Fibroblast of upper back skin (primary cell): ENCODE results near the gene RAMP3.
"Not testable (repeated sequence)": the region's sequence is repeated elsewhere in the genome, so short reads cannot be mapped to it uniquely, and the experiment has no call there.

Source experiments
- DNase-seq: peaks from one replicate; pipeline ENCODE4 v3.0.0-alpha.2; 2013

Gene RAMP3

DNA sequence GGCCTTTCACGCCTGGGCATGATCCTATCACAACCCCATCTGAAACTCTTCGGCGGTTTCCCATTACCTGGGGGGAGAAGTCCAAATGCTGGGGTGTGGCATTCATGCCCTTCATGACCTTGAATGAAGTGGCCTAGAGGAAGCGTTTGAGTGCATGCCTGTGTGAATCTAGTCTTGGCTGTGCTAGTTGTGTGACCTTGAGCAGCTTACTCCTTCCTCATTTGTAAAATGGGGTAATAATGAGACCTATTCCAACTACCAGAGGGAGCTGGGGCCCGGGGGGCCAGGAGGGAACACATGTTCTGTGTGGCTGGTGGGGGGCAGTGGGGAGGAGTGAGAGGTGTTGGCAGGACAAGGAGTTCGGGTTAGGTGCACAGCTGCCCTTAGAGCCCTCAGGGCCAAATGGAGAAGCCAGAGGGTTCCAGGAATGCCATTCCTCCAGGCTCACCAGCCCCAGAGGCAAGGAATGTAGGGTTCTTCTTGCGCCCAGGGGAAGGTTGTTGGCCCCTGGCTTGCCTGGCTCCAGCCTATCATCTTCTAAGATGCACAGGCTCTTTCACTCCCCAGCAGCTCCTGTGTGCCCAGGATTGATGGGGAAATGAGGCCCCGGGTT lies 24.8 kb upstream of the RAMP3 start:
- DNase-seq, result no peak

DNA sequence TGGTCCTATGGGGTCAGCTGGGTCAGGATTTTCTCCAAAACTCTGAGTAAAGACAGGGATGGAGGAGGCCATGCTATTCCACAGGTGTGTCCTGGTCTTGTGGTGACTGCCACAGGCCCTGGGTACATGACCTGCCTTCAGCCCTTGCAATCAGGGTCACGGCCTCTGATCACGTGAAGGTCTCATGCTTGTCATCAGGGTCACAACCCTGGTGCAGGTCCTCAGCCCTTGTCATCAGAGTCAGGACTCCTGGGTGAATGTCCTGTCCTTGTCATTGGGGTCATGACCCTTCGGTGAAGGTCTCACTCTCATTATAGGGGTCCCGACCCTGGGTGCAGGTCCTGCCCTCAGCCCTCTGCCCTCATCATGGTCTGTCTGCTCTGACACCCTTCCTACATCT lies 24.2 kb upstream of the RAMP3 start:
- DNase-seq, result no peak

DNA sequence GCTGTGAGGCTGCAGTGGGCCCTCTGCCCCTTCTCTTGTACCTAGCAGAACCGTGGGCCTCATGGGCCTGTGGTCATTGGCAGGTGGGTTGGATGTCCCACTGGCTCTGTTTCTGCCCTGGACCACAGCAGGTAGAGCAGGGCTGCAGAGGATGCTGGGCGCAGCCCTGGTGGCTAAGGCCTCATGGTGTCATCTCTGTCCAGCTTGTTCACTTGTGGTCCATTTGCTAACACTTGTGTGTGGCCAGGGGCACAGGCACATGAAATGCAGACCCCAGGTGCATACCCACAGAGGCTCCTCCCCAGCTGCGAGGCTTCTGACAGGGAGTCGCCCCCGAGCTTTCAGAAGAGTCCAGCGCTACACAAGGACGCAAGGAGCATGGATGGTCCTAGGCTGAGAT lies 23.7 kb upstream of the RAMP3 start:
- no peak for DNase-seq

DNA sequence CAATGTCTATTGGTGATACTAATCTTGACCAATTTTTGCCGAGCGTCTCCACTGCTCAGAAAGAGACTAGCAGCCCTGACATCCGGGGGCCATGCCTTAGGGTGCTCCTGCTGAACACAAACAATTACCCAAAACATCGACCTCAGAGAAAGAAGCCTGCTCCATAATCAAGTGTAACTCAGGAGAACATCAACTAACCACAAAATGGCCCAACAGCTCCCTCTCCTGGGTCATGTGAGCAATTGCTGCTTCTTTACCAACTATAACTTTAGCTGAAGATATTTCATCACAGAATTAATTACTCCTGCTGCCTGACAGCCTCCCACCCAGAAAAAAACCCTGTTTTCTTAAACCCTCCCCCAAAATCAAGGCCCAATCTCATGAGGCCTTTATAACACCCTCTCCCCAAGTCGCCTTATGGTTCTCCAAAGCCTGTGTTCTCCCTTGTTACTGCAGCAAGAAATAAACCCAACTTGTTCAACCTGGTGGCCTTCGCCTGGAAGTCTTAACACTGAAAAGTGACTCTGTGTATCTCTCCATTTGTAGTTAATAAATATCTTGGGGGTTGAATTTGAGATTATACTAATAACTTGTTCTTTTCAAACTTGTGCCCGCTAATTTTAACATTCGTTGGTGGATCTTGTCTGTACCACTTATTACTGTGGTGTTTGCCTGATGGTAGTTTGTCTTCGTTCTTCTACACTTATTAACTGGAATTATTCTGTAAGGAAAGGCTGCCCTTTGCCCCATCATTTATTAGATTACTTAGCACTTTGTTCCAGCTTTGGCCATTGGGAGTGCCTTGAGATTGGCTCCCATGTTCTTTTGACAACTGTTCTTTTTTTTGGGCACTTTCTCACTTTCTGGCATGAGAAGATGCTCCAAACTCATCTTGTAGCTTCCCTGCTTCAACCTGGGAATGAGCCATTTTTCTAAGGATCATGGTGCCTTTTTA lies 21.2 kb upstream of the RAMP3 start:
- peak; percentile 73 for DNase-seq

DNA sequence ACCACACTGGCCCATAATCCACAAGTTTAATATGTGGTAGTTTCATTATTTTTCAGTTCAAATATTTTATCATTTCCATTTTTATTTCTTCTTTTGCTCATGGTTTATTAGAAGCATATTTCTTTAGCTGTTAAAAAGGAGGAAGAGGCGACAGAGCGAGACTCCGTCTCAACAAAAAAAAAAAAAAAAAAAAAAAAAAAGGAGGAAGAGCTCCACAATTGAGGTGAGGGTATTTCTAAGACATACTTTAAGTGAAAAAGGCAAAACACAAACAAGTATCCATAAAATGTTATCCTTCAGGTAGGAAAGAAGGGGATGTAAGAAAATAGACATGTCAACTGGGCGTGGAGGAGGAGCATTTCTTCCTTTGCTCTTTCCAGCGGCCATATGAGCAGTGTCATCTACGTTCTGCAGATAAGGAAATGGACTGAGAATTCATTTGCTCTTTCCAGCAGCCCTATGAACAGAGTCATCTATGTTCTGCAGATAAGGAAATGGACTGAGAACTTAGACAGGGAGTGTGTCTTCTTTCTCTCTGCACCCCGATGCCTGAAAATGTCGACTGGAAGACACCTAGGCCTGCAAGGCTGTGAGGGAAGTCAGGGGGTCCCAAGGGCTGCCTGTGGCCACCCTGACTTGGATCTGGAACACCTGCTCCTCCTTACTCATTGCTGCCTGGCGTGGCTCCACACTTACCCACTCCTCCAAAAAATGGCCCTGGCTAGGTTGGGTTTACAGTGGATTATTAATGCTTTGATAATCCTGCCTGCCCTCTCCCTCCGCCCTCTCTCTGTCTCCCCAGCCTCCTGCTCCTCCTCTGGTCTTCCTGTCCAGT lies 18.9 kb upstream of the RAMP3 start:
- no peak for DNase-seq

DNA sequence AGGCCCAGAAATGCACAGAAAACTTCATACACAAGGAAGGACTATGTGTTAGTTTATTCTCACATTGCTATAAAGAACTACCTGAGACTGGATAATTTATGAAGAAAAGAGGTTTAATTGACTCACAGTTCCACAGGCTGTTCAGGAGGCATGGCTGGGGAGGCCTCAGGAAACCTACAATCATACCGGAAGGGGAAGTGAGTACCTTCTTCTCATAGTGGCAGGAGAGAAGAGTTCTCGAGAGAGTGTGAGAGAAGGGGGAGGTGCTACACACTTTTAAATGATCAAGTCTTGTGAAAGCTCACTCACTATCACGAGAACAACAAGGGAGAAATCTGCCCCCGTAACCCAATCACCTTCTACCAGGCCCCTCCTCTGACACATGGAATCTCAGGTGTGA lies 16.8 kb upstream of the RAMP3 start:
- no peak for DNase-seq

DNA sequence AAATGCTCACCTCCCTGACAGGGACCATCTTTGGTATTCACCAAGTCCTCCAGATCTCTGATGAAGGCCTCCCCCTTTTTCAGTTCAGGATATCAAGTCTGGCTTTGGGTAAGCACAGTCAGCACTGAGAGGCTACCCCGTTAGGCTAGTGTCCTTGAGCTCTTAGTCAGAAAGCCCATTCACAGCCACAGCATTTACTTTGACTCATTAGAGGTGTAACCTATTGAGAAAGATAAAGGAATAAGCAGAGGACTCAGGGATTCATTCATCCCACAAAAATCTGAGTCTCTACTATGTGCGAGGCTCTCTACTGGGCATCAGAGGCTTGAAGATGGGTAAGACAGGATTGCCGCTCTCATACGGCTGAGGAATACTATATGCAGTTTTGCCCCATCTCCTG lies 14.0 kb upstream of the RAMP3 start:
- peak; percentile 11 for DNase-seq

DNA sequence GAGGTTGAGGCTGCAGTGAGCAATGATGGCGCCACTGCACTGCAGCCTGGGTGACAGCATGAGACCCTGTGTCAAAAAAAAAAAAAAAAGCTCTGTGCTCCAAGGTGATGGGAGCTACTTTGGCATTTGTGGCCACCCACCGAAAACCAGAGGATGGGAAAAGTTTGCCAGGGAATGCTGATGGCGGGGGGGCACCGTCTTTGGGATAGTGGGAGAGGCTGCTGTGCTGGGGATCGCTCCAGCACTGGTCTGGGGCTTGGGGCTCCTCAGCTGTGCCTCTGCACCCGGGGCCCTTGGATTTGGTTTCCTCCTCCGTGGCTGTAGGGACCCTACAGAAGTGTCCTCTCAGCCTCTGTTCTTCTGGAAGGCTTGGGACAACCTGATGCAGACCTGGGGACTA lies 11.7 kb upstream of the RAMP3 start:
- no peak for DNase-seq

DNA sequence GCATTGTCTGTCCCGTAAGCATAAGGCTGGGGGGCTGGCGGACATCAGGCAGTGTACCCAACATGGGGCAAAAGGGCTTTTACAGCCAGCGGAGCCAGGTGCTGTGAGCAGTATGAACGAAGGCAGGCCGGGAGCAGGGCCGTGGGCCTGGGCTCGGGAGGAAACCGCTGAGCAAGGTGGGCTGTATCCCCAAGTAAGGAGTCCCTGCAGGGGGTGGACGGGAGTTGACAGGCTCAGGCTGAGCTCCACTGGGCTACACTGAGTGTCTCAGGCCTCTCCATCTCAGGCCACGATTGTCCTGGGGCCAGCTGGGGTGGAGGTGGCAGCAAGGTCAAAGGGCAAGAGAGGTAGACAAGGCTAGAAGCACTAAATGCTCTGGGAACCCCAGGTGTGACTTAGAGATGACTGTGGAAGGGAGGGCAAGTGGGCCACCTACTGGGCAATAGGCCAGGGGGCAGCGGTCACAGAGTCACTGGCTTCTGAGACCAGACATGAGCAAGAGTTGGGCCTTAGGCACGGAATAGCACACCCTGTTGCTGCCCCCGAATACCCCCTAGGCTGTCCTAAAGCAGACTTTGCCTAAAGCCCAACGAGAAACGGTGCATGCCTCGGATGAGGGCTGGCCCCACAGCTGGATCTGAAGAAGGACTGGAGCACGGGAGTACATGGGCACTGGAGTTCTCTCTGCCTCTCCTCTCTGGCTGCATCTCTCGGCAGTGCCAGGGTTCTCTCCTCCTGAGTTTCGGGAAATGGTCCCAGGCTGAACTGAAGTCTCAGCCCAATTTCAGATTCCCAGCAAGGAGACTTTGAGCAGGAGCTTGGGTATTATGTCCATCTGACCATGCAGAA lies 10.8 kb upstream of the RAMP3 start:
- no peak for DNase-seq

DNA sequence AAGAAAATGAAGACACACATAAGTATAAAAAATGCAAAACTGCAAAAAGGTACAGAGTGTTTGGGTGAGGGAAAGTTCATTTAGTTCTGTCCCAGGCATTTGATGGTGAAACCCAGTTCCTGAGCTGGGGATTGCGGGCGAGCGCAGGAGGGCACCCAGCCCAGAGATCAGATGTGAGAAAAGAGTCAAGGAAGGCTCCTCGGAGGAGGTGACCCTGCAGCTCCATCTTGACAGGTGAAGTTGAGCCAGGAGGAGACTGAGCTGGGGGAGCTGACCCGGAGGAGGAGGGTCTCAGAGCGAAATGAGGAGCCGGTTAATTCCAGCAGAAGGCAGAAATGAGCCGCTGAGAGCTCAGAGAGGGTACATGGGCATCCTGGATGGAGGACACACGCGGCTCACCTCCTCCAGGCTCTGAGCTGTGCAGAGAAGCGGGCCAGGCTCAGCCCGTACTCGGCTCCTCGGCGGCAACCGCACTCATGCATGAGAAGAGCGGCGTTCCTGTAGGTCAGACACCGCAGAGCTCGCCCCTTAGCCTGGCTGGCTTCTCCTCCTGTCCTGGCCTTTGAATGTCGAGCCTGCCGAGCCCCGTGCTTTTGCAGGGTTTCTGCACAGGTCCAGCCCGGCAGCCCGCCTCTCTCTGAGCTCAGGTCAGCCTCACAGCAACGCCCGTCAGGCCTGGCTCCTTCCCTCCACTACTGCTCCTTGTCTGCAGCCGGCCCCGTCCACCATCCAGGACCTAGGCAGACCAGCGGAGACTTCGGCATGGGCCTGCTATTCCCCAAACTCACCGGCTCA lies 9.5 kb upstream of the RAMP3 start:
- DNase-seq, result no peak

DNA sequence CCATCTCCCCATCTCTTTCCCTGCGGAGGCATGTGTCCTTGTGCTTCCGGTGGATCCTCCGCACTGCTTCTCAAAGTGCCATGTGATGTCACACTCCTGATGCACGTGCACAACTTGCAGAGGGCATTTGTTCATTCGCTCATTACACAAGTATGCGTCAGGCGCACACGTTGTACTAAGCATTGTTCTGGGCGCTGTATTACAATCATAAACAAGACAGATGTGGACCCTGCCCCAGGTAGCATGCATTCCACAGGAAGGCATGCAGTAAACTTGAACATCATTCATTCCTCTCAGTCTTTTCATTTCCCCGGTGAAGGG lies 9.0 kb upstream of the RAMP3 start:
- no peak for DNase-seq

DNA sequence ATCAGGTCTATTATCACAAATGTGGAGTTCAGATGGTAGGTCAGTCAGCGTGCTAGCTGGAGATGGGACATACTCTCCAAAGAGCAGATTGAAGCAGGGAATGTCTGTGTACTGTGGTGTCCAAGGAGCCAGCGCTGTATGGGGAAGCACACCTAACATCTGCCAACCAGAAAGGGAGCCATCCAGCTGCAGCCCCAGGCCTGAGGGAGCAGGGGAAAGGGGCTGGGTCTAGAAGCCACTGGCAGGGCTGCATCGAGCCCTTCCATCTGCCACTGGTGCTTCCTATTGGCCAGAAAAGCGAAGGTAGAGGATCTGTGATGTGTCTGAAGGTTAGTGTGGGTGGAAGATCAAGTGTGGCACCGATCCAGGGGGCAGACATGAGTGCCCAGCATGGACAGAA lies 8.0 kb upstream of the RAMP3 start:
- DNase-seq, result no peak

DNA sequence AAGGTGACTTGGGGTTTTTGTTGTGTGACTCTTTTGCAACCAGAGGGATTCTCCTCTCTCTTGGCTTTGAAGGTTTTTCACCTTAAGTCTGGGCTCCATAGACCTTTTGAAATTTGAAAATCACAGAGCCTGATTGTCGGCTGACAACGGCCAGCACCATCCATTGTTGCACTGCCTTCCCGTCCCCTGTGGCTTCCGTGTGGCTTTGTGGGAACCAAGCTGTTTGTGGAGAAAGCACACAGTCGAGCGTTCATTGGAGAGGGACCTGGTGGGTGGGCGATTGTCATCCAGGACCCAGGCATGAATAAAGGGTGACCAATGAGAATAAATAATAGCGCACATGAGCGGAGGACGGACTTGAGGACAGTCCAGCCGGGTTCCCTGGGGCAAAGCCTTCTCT lies 7.4 kb upstream of the RAMP3 start:
- no peak for DNase-seq

DNA sequence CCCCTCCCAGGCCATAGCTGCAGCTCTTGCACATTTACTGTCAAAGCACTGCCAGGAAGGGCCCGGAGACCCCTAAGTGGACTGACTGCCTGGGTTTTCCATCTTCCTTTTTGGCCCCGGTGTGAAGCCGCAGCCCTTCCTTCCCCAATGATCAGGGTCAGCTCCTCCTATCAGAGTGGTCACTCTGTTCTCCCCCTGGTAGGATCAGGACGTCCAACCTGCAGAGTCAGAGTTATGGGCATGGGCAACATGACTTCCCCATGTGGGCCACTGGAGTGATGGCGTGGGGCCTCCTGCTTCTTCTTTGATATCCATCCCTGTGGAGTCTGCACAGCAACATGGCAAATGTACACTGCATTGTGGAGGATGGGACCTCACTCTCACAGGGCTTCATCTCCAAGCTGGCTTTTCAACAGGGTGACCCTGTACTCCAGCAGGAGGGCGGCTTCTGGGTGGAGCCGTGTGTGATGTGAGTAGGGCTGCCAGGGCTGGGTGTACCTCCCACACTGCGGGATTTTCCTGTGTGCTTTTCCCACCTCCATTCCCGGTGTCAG lies 6.4 kb upstream of the RAMP3 start:
- no peak for DNase-seq

DNA sequence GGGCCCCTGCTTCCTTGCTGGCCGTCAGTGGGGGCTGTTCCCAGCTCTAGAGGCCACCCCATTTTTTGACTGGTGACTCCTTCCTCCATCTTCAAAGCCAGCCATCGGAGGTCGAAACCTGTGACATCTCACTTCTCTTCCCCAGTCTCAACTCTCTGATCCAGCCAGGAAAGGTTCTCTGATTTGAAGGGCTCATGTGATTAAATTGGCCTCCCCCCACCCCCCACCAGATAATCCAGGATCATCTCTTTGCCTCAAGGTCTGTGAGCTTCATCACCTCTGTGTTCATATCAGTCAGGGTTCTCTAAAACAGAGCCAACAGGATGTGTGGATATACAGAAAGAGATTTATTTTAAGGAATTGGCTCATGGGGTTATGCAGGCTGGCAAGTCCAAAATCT lies 5.6 kb upstream of the RAMP3 start:
- DNase-seq, result no peak

DNA sequence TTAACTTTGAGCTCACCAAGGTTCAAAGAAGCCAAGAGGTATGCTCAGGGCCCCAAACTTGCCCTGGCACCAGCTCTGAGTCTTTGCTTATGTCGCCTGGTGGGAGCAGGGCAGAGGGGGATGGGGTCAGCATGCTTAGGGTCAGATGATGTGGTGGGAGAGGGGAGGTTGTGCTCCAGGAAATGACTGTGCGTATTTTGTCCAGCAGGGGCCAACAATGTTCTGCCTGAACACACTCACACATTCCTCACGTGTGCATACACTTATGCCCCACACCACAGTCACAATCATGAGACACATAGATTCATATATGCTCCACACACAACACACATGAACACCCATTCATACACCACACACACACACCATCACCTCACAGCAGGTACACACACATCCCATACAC lies 4.4 kb upstream of the RAMP3 start:
- no peak for DNase-seq

DNA sequence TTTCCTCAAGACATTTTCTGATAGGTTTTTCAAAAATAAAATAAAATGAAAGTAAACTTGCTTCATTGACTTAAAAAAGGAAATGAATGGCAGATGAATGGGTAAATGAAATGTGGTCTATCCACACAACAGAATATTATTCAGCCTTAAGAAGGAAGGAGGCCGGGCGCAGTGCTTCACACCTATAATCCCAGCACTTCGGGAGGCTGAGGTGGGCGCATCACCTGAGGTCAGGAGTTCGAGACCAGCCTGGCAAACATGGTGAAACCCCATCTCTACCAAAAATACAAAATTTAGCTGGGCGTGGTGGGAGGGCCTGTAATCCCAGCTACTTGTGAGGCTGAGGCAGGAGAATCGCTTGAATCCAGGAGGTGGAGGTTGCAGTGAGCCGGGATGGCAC lies 3.7 kb upstream of the RAMP3 start:
- not testable (repeated sequence) for DNase-seq

DNA sequence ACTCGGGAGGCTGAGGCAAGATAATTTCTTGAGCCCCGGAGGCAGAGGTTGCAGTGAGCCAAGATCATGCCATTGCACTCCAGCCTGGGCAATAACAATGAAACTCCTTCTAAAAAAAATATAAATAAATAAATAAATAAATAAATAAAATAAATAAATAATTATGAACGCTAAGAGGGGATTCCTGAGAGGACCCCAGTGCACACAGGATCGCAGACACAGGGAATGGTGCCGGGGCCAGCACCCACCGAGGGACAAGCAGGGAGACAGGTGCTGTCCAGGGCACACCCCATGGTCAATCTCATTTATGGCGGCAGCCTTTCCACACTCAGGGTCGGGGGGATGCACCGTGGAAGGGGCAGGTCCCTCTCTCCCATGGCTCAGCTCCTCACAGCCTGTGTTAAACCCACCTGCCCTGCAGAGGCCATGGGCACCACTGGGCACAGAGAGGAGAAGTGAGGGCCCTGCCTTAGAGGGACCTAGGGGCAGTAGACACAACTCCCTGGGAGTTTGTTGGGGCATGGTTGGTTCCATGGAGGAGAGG lies 2.2 kb upstream of the RAMP3 start:
- DNase-seq, result no peak

DNA sequence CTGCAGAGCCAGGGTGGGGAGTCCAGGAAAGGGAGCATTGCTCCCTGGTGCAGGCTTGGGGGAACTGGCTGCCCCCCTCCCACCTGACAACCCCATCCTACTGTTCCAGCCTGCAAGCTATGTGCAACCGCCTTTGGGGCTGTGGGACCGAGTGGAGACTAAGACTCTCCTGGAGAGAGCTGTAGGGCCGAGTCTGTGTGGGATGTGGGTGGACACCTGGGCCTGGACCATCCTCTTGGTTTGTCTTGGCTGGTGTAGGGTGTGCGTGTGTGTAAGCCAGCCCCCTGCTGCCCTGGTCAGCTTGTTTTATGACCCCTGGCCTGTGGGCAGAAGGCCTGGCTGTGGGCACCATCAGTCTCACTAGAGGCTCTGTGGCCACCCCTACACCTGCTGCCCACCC lies 1.6 kb upstream of the RAMP3 start:
- no peak for DNase-seq

DNA sequence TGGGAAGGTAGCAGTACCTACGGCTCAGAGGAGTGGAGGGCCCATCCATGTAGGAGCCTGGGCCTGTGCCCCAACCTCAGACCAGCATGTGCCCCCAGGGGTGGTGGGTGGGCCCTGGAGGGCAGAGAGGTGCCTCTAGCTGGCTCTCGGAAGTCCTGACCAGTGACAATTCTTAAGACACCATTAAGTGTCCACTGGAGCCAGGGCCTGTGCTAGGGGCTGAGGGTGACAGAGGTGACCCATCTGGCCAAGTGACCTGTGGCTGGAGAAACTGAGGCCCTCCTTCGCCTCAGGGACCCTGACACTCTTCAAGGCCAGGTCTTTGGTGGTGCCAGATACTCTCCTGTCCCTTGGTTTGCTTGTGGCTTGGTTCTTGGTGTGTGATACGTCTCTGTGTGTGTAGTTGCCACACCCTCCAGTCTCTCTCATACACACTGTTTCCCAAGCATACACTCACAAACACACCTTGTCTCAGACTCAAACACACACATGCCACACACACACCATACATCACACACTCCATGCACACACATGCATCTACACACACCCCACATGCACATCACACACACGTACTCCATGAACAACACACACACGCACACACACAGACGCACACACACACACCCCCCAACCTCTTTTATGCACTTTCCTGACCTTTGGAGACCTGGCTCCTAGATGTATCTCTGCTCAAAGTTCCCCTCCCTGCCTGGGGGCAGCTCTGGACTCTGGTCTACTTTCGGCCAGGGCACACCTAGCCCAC lies 897 bp upstream of the RAMP3 start:
- no peak for DNase-seq

DNA sequence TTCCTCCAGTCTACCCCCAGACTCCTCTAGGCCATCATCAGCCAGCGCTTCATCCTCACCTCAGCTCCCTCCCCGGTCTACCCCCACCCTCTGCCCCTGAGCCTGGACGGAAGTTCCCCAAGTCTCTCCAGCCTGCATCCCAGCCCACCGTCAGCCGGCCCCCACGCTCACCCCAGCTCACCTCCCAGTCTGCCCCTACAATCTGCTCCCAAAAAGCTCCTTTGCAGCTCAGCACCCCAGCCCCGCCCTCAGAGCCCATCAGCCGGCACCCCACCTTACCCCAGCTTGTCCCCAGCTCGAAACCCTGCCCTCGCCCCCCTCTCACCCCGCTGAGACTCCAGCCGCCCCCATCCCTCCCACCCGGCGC lies 322 bp upstream of the RAMP3 start:
- no peak for DNase-seq
